ENCODE measurements around the gene DCAF8.

The DCAF8 gene

DNA sequence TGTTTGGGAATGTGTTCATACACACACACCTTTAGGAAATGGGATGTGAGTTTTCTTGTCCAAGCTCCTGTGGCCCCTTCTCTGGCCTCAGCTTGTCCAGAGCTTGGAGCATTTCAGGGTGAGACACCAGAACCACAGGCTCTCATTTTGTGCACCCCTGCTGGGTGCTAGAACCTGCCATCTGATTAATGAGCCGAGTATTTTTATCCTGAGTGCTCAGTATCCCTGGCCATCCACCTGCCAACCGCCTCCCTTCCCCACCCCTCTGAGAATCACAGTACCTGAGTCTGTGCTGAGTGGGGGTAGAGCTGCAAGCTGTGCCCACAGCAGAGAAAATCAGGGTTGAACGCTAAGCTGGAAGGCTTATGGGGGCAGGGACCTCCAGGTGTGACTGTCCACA lies 70.6 kb downstream of the DCAF8 start:
- FAIRE-seq (no peak), DNase-seq (ENCODE audit: insufficient read length, low spot score) (no peak)
- TF ChIP-seq, protein P1, sequence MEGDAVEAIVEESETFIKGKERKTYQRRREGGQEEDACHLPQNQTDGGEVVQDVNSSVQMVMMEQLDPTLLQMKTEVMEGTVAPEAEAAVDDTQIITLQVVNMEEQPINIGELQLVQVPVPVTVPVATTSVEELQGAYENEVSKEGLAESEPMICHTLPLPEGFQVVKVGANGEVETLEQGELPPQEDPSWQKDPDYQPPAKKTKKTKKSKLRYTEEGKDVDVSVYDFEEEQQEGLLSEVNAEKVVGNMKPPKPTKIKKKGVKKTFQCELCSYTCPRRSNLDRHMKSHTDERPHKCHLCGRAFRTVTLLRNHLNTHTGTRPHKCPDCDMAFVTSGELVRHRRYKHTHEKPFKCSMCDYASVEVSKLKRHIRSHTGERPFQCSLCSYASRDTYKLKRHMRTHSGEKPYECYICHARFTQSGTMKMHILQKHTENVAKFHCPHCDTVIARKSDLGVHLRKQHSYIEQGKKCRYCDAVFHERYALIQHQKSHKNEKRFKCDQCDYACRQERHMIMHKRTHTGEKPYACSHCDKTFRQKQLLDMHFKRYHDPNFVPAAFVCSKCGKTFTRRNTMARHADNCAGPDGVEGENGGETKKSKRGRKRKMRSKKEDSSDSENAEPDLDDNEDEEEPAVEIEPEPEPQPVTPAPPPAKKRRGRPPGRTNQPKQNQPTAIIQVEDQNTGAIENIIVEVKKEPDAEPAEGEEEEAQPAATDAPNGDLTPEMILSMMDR (IDR thresholded peaks at IDR 0.05; ENCODE audit: insufficient read depth, missing control alignments) = no peak

- TF ChIP-seq, protein P1 (IDR thresholded peaks at IDR 0.05; ENCODE audit: insufficient read depth, missing control alignments) = no peak
- no peak for DNase-seq (ENCODE audit: insufficient read length, low spot score)
- FAIRE-seq = no peak
Measured at GRCh38 chr1:160189649-160190625, 72.4 kb downstream of the DCAF8 start, which contains the start of gene CASQ1. CASQ1 (plus strand) TSS chr1:160190575; CDS start chr1:160190752, 177 bp downstream.

DNA sequence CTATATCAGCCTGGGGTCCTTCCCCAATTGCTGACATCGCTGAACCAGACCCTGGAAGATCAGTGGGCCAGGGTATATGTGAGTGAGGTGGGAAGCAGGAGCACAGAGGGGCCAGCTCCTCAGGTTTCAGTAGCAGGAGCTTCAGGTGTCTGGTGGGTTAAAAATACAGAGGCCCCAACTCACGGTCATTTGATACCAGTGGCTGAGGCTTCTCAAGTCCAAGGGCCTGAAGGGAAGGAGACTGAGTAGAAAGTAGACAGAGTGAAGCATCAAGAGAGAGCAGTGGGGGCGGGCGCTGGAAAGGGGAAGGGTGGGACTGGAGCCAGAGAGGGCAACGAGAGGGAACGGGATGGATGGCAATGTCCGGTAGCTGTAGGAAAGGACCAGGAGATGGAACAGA lies 74.0 kb downstream of the DCAF8 start:
- TF ChIP-seq, protein P1 (IDR thresholded peaks at IDR 0.05; ENCODE audit: insufficient read depth, missing control alignments) = no peak
- DNase-seq (ENCODE audit: insufficient read length, low spot score) (no peak), FAIRE-seq (no peak)

DNA sequence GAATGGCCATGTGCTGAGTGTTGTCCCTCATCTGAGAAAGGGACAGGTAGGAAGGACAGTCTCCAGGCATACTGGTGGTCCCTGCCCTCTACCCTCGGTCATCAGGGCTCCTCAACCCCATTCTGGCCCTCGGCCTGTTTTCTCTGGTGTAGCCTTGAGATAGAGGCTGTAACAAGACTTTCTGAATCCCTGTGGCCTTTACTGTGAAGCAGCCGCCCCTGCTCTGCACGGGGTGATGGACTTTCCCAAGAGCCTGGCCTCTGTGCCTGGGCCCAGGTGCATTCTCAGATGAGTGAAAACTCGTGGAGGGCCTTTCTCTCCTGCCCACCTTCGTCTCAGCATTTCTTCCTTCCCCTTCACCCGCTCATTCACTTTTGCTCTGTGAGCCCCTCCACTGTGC lies 74.9 kb downstream of the DCAF8 start:
- TF ChIP-seq, protein P1 (IDR thresholded peaks at IDR 0.05; ENCODE audit: insufficient read depth, missing control alignments) = no peak

DNA sequence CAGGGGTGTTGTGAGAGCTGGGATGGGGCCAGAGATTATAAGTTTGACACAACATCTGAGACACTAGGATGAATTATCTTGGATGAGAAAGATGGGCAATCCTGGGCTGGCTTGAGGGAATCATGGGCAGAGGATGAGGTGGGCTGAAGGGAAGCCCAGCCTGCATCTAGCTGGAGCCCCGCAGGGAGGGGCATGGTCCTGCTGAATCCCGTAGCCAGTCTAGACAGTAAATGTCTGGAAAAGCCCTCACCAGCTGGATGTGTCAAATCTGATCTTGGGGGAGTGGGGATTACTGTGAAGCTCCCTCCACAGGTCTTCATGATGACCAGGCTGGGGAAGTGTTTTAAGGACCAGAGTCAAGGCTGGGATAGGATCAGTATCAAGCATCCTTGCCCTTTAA lies 75.6 kb downstream of the DCAF8 start:
- FAIRE-seq = no peak
- TF ChIP-seq, protein P1 (IDR thresholded peaks at IDR 0.05; ENCODE audit: insufficient read depth, missing control alignments) = no peak

More for the DNA sequence above, 74.9 kb downstream of the DCAF8 start:
- no peak for DNase-seq (ENCODE audit: insufficient read length, low spot score)
- no peak for FAIRE-seq

GRCh38 chr1:160186246-160186645 lies 76.1 kb downstream of the DCAF8 start:
- FAIRE-seq (no peak), DNase-seq (ENCODE audit: insufficient read length, low spot score) (no peak)
- TF ChIP-seq, protein P1 (IDR thresholded peaks at IDR 0.05; ENCODE audit: insufficient read depth, missing control alignments) = no peak

More for the DNA sequence above, 75.6 kb downstream of the DCAF8 start:
- DNase-seq (ENCODE audit: insufficient read length, low spot score) = no peak

DNA sequence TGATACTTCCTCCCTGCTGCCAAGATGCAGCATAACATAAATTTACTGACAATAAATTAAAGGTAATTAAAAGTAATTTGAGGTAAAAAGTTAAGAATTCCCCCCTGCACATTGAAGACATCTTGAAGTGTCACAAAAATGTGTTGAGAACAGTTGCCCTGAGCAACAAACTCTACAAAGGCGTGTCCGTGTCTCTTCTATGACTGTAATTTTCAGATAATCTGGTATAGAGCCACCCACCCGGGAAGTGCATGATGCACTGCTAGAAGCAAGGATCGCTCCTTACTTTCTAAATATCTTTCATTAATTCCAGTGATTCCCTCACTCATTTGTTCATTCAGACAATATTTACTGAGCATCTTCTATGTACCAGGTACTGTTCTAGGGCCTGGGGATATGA lies 83.0 kb downstream of the DCAF8 start:
- DNase-seq (ENCODE audit: insufficient read length, low spot score) (no peak), FAIRE-seq (no peak)
- TF ChIP-seq, protein P1 (IDR thresholded peaks at IDR 0.05; ENCODE audit: insufficient read depth, missing control alignments) = no peak

Data from D721Med (cell line).